Stimulated activated CD4-positive, alpha-beta T cell treated with anti-CD3 and anti-CD28 coated beads, TNF-alpha, amount 100 ng/mL, for 48 hours (primary cell): ENCODE measurements around the gene CLEC2D.
"Not testable (repeated sequence)": the region's sequence is repeated elsewhere in the genome, so short reads cannot be mapped to it uniquely, and the experiment has no call there.

Experiments used
- DNase-seq, 3 donors: peaks; one replicate each; pipeline ENCODE4 v3.0.0-alpha.2; 2020; ENCODE audit warnings: low read depth in 3 of 3

Gene CLEC2D

GRCh38 chr12:9669534-9669933 is at the start of gene CLEC2D:
Gene CLEC2D, plus strand, starts transcription at chr12:9669713. Its CDS starts 22 bp downstream, at chr12:9669735.
- DNase-seq, result no peak

GRCh38 chr12:9625019-9625418 is 44.5 kb upstream of the CLEC2D start:
- no peak for DNase-seq

- no peak for DNase-seq
Measured at GRCh38 chr12:9626291-9626690, 43.2 kb upstream of the CLEC2D start.

GRCh38 chr12:9626821-9627220 is 42.7 kb upstream of the CLEC2D start:
- no peak for DNase-seq

- no peak for DNase-seq
Measured at GRCh38 chr12:9632766-9633165, 36.7 kb upstream of the CLEC2D start.

- DNase-seq, result peak in 2 of 3 donors; percentile 65 to 69
Measured at GRCh38 chr12:9634177-9634803, 35.2 kb upstream of the CLEC2D start.

GRCh38 chr12:9634969-9635754 is 34.4 kb upstream of the CLEC2D start:
- DNase-seq, result no peak

GRCh38 chr12:9636150-9636850 is 33.2 kb upstream of the CLEC2D start:
- DNase-seq, result no peak

GRCh38 chr12:9636851-9637206 is 32.7 kb upstream of the CLEC2D start:
- no peak for DNase-seq

GRCh38 chr12:9640024-9640423 is 29.5 kb upstream of the CLEC2D start:
- DNase-seq, result no peak

- DNase-seq, result no peak
Measured at GRCh38 chr12:9642606-9643265, 26.8 kb upstream of the CLEC2D start.

- no peak for DNase-seq
Measured at GRCh38 chr12:9643266-9643660, 26.2 kb upstream of the CLEC2D start.

GRCh38 chr12:9644985-9645551 is 24.4 kb upstream of the CLEC2D start:
- DNase-seq, result not testable (repeated sequence)

GRCh38 chr12:9646794-9647781 is 22.4 kb upstream of the CLEC2D start:
- no peak for DNase-seq

GRCh38 chr12:9647825-9648700 is 21.4 kb upstream of the CLEC2D start:
- DNase-seq, result peak; percentile 84 to 92 (median 88)

GRCh38 chr12:9648701-9649531 is 20.6 kb upstream of the CLEC2D start:
- no peak for DNase-seq

GRCh38 chr12:9649532-9649940 is 20.0 kb upstream of the CLEC2D start:
- no peak for DNase-seq

GRCh38 chr12:9650151-9650576 is 19.3 kb upstream of the CLEC2D start:
- no peak for DNase-seq

- peak in 1 of 3 donors; percentile 68 for DNase-seq
Measured at GRCh38 chr12:9651265-9651729, 18.2 kb upstream of the CLEC2D start.
